ENCODE data around the gene FARP1.

- TF ChIP-seq POLR2AphosphoS5 (IDR thresholded peaks at IDR 0.05; ENCODE audit: borderline replicate concordance, low read depth, low read length) (no peak), FOXP2 (optimal IDR thresholded peaks at IDR 0.05; ENCODE audit: control extremely low read depth, extremely low read length, insufficient read depth) (no peak)
Observed at GRCh38 chr13:98461486-98462240, 318.8 kb downstream of the FARP1 start.

All from SK-N-MC (cell line).